ENCODE results near the gene PGM5.

GRCh38 chr9:68523367-68523936, 167.0 kb downstream of the PGM5 start:
- TF ChIP-seq YY1 (IDR thresholded peaks at IDR 0.05; ENCODE audit: insufficient read depth, insufficient read length) (no peak), ZNF274 (IDR thresholded peaks at IDR 0.05; ENCODE audit: low read depth, low read length) (no peak)
